ENCODE measurements around the gene KIAA1614.

GRCh38 chr1:180962178-180962577 lies 49.5 kb downstream of the KIAA1614 start:
- TF ChIP-seq CTCF (IDR thresholded peaks at IDR 0.05) (no peak), IRF2 (CRISPR knock-in tag; IDR thresholded peaks at IDR 0.05; ENCODE audit: borderline replicate concordance, low read depth) (no peak), PRDM15 (CRISPR knock-in tag; IDR thresholded peaks at IDR 0.05) (no peak), MAX (CRISPR knock-in tag; IDR thresholded peaks at IDR 0.05) (no peak), PREB (CRISPR knock-in tag; IDR thresholded peaks at IDR 0.05; ENCODE audit: borderline replicate concordance) (no peak), ZNF512 (CRISPR knock-in tag; IDR thresholded peaks at IDR 0.05; ENCODE audit: borderline replicate concordance) (no peak), ZNF121 (CRISPR knock-in tag; IDR thresholded peaks at IDR 0.05) (no peak), ATF2 (CRISPR knock-in tag; IDR thresholded peaks at IDR 0.05; ENCODE audit: borderline replicate concordance, low read depth) (no peak), ATF3 (CRISPR knock-in tag; conservative IDR thresholded peaks at IDR 0.05) (no peak), ETV6 (CRISPR knock-in tag; IDR thresholded peaks at IDR 0.05) (no peak), FOXP1 (CRISPR knock-in tag; IDR thresholded peaks at IDR 0.05; ENCODE audit: borderline replicate concordance) (no peak), IRF1 (CRISPR knock-in tag; IDR thresholded peaks at IDR 0.05) (no peak)
